GM23338 (cell line): Measurements from ENCODE around the gene PTTG1IP. TPM values are rescaled to one million over a fixed set of nuclear protein-coding genes. Genes with fewer than 3 reads are reported as not detected.
A peak's percentile ranks its signal among the peaks of the same experiment; 100 is the strongest.

Experiments
- ATAC-seq: fragments of 200-7000 bp; cut with Tn5 transposase; 3 replicates; pipeline ENCODE4 v1.9.1; 2020
- DNase-seq: peaks from one replicate; pipeline ENCODE4 v3.0.0-alpha.2; 2015; ENCODE audit warnings: low spot score
- H2AFZ ChIP-seq: fragments of 200-600 bp; sonication (generic); 2 replicates; pipeline ENCODE4 v1.8.0; 2016; ENCODE audit warnings: antibody characterized with exemption, mild to moderate bottlenecking, moderate library complexity
- H3F3A ChIP-seq: fragments of 200-600 bp; sonication (generic); replicated peaks from 2 replicates; pipeline ENCODE4 v1.8.0; 2017; ENCODE audit warnings: antibody characterized with exemption, mixed run types, low read depth
- H3K27ac ChIP-seq: fragments of 200-600 bp; sonication (generic); 2 replicates; pipeline ENCODE4 v1.6.1; 2016; ENCODE audit warnings: low read depth
- H3K27me3 ChIP-seq: fragments of 200-600 bp; sonication (generic); 2 replicates; pipeline ENCODE4 v1.8.0; 2016; ENCODE audit warnings: mild to moderate bottlenecking, mixed run types, moderate library complexity; ENCODE audit not compliant: insufficient read depth
- H3K36me3 ChIP-seq: fragments of 200-600 bp; sonication (generic); 2 replicates; pipeline ENCODE4 v1.8.0; 2016; ENCODE audit warnings: mild to moderate bottlenecking; ENCODE audit not compliant: insufficient read depth
- H3K4me1 ChIP-seq: fragments of 200-600 bp; sonication (generic); 2 replicates; pipeline ENCODE4 v1.8.0; 2016; ENCODE audit warnings: mild to moderate bottlenecking, moderate library complexity; ENCODE audit not compliant: insufficient read depth
- H3K4me2 ChIP-seq: fragments of 200-600 bp; sonication (generic); 2 replicates; pipeline ENCODE4 v1.7.1; 2017; ENCODE audit warnings: mixed run types
- H3K4me3 ChIP-seq: fragments of 200-600 bp; sonication (generic); 2 replicates; pipeline ENCODE4 v1.6.1; 2016; ENCODE audit warnings: mixed run types
- H3K79me2 ChIP-seq: fragments of 200-600 bp; sonication (generic); replicated peaks from 2 replicates; pipeline ENCODE4 v1.8.0; 2017; ENCODE audit warnings: mild to moderate bottlenecking; ENCODE audit not compliant: insufficient read depth
- H3K9me2 ChIP-seq: fragments of 200-600 bp; sonication (generic); 2 replicates; pipeline ENCODE4 v1.8.0; 2017; ENCODE audit not compliant: insufficient read depth
- H4K20me1 ChIP-seq: fragments of 200-600 bp; sonication (generic); replicated peaks from 2 replicates; pipeline ENCODE4 v1.8.0; 2017; ENCODE audit warnings: mild to moderate bottlenecking; ENCODE audit not compliant: insufficient read depth
- H3K27ac Mint-ChIP-seq: 2 replicates; pipeline ENCODE4 v1.8.0; 2020; ENCODE audit warnings: inconsistent platforms, mild to moderate bottlenecking, moderate library complexity, mixed read lengths
- H3K27me3 Mint-ChIP-seq: 3 replicates; pipeline ENCODE4 v1.8.0; 2022; ENCODE audit warnings: low read depth, mild to moderate bottlenecking, moderate library complexity, mixed read lengths, inconsistent platforms; ENCODE audit not compliant: insufficient read depth, poor library complexity
- H3K36me3 Mint-ChIP-seq: 3 replicates; pipeline ENCODE4 v1.8.0; 2021; ENCODE audit warnings: low read depth, mild to moderate bottlenecking, inconsistent platforms, moderate library complexity, mixed read lengths
- H3K4me1 Mint-ChIP-seq: 3 replicates; pipeline ENCODE4 v1.8.0; 2020; ENCODE audit warnings: mild to moderate bottlenecking, inconsistent platforms, mixed read lengths
- H3K4me3 Mint-ChIP-seq: 3 replicates; pipeline ENCODE4 v1.8.0; 2021; ENCODE audit warnings: moderate library complexity, mild to moderate bottlenecking, inconsistent platforms, mixed read lengths
- H3K9me3 Mint-ChIP-seq: 3 replicates; pipeline ENCODE4 v1.8.0; 2020; ENCODE audit warnings: moderate library complexity, mild to moderate bottlenecking, inconsistent platforms, mixed read lengths
- EZH2 ChIP-seq: fragments of 200-600 bp; sonication (generic); IDR thresholded peaks from one replicate; pipeline ENCODE4 v1.8.0; 2017; ENCODE audit warnings: antibody characterized with exemption, mild to moderate bottlenecking, low read depth; ENCODE audit not compliant: unreplicated experiment
- JUNB ChIP-seq: IDR thresholded peaks from one replicate; pipeline ENCODE4 v1.6.1; 2016; ENCODE audit warnings: antibody characterized with exemption; ENCODE audit not compliant: unreplicated experiment
- NANOG ChIP-seq: IDR thresholded peaks from 2 replicates; pipeline ENCODE4 v1.6.1; 2016; ENCODE audit warnings: antibody characterized with exemption, borderline replicate concordance
- POLR2AphosphoS5 ChIP-seq: IDR thresholded peaks from 2 replicates; pipeline ENCODE4 v1.6.1; 2016; ENCODE audit warnings: antibody characterized with exemption, low read depth
- ZNF114 ChIP-seq: fragments of 250-450 bp; sonication (Bioruptor Pico); IDR thresholded peaks from 2 replicates; pipeline ENCODE4 v1.5.0; 2020; ENCODE audit warnings: mild to moderate bottlenecking, moderate library complexity
- ZNF331 ChIP-seq: fragments of 250-450 bp; sonication (Bioruptor Pico); IDR thresholded peaks from 2 replicates; pipeline ENCODE4 v1.5.0; 2020; ENCODE audit warnings: low read depth, mild to moderate bottlenecking, moderate library complexity
- ZNF462 ChIP-seq: fragments of 250-450 bp; sonication (Bioruptor Pico); IDR thresholded peaks from 2 replicates; pipeline ENCODE4 v1.5.0; 2020; ENCODE audit warnings: mild to moderate bottlenecking, moderate library complexity
- long read RNA-seq: library from polyadenylated mRNA; unstranded; transcript quantifications from one replicate; pipeline ENCODE4 v2.0.0, GENCODE V29; 2020; ENCODE audit not compliant: unreplicated experiment
- polyA plus RNA-seq: library from polyadenylated mRNA; unstranded; fragments of >200 nt; fragmentation: Nextera tagmentation; extraction: Ambion mirVana; gene quantifications from 2 replicates; pipeline ENCODE4 v1.2.1, GENCODE V29; 2016
- total RNA-seq: library from RNA; depleted of rRNA; stranded (reverse); fragments of >200 nt; shearing (Covaris generic); gene quantifications from 2 replicates; pipeline ENCODE4 v1.2.3, GENCODE V29; 2014; rRNA removed
- TF ChIP-seq, protein P1 (sequence below): IDR thresholded peaks from 2 replicates; pipeline ENCODE4 v1.6.1; 2016; ENCODE audit warnings: antibody characterized with exemption
- TF ChIP-seq, protein P2 (sequence below), 2 experiments: fragments of 200-600 bp in 1 of 2; sonication (generic) in 1 of 2; conservative IDR thresholded peaks; 2 replicates each; pipeline versions ENCODE4 v1.5.1 to v1.6.1; 2016 to 2017; ENCODE audit warnings: antibody characterized with exemption in 2 of 2, low read depth in 2 of 2, mild to moderate bottlenecking in 2 of 2, moderate library complexity in 1 of 2

The PTTG1IP gene, protein sequence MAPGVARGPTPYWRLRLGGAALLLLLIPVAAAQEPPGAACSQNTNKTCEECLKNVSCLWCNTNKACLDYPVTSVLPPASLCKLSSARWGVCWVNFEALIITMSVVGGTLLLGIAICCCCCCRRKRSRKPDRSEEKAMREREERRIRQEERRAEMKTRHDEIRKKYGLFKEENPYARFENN
- 168 and 172 TPM in 2 replicates for total RNA-seq
- 96.0 and 99.9 TPM in 2 replicates for polyA plus RNA-seq
- long read RNA-seq, transcript PTTG1IP-201 (6 exons, 2,760 nt) = major isoform, 31 of 41 reads
- long read RNA-seq, partial matches to known transcripts = 2 of 41 reads
- long read RNA-seq, other reads (novel, unspliced or antisense) = 8 of 41 reads

GRCh38 chr21:44873356-44874239 is at the start of gene PTTG1IP:
Gene PTTG1IP (minus strand): TSS chr21:44873690. CDS start chr21:44873616, 74 bp downstream.
- Mint-ChIP-seq H3K27ac (peak within 1 kb of the TSS; percentile 36), H3K4me3 (peak within 1 kb of the TSS; percentile 94), H3K36me3 (peaks cover 4% of the 10 kb centered on the region; the same call in 1 of the 3 replicates), H3K9me3 (no peaks in the 10 kb centered on the region), H3K4me1 (peaks cover 31% of the 10 kb centered on the region), H3K27me3 (peaks cover 28% of the 10 kb centered on the region)
- peak; percentile 80 for ATAC-seq
- Histone ChIP-seq H2AFZ (peak within 1 kb of the TSS; percentile 96), H3K27me3 (peaks cover 27% of the 10 kb centered on the region), H3K4me2 (peak within 1 kb of the TSS; percentile 99), H3K4me3 (peak within 1 kb of the TSS; percentile 92), H3K79me2 (peaks cover 44% of the 10 kb centered on the region), H4K20me1 (peaks cover 43% of the 10 kb centered on the region), H3K4me1 (peaks cover 24% of the 10 kb centered on the region), H3K9me2 (no peaks in the 10 kb centered on the region), H3K36me3 (no peaks in the 10 kb centered on the region), H3K27ac (no peak within 1 kb of the TSS), H3F3A (peaks cover 4% of the 10 kb centered on the region; the same call in 1 of the 2 replicates)
- peak; percentile 98 for DNase-seq
- TF ChIP-seq EZH2 (no peak), ZNF114 (CRISPR knock-in tag) (no peak), JUNB (no peak), NANOG (no peak), ZNF331 (CRISPR knock-in tag) (no peak), ZNF462 (CRISPR knock-in tag) (no peak), POLR2AphosphoS5 (peak; percentile 82)
- TF ChIP-seq, protein P1, sequence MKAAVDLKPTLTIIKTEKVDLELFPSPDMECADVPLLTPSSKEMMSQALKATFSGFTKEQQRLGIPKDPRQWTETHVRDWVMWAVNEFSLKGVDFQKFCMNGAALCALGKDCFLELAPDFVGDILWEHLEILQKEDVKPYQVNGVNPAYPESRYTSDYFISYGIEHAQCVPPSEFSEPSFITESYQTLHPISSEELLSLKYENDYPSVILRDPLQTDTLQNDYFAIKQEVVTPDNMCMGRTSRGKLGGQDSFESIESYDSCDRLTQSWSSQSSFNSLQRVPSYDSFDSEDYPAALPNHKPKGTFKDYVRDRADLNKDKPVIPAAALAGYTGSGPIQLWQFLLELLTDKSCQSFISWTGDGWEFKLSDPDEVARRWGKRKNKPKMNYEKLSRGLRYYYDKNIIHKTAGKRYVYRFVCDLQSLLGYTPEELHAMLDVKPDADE = no peak
- TF ChIP-seq, protein P2, sequence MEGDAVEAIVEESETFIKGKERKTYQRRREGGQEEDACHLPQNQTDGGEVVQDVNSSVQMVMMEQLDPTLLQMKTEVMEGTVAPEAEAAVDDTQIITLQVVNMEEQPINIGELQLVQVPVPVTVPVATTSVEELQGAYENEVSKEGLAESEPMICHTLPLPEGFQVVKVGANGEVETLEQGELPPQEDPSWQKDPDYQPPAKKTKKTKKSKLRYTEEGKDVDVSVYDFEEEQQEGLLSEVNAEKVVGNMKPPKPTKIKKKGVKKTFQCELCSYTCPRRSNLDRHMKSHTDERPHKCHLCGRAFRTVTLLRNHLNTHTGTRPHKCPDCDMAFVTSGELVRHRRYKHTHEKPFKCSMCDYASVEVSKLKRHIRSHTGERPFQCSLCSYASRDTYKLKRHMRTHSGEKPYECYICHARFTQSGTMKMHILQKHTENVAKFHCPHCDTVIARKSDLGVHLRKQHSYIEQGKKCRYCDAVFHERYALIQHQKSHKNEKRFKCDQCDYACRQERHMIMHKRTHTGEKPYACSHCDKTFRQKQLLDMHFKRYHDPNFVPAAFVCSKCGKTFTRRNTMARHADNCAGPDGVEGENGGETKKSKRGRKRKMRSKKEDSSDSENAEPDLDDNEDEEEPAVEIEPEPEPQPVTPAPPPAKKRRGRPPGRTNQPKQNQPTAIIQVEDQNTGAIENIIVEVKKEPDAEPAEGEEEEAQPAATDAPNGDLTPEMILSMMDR (conservative IDR thresholded peaks at IDR 0.05; ENCODE audit: low read depth in 2 of 2) = no peak
